SK-N-SH treated with all-trans-retinoic acid at 6 μM for 48 hours (cell line): ENCODE results near the gene APOOL.
"Not testable (repeated sequence)": the region's sequence is repeated elsewhere in the genome, so short reads cannot be mapped to it uniquely, and the experiment has no call there.

Experiments used
- ARNTL ChIP-seq: fragments of 450-650 bp; formaldehyde crosslinking; IDR thresholded peaks from 2 replicates; pipeline ENCODE4 v1.5.0; 2020; ENCODE audit warnings: low read depth, mild to moderate bottlenecking, moderate library complexity, borderline replicate concordance
- CSDC2 ChIP-seq: fragments of 250-450 bp; sonication (Bioruptor Pico); IDR thresholded peaks from 2 replicates; pipeline ENCODE4 v1.5.0; 2020; ENCODE audit warnings: mild to moderate bottlenecking, moderate library complexity
- ESRRG ChIP-seq: fragments of 250-450 bp; sonication (Bioruptor Pico); IDR thresholded peaks from 2 replicates; pipeline ENCODE4 v1.6.1; 2021; ENCODE audit warnings: mild to moderate bottlenecking
- ISL1 ChIP-seq: fragments of 250-450 bp; sonication (Bioruptor Pico); IDR thresholded peaks from 2 replicates; pipeline ENCODE4 v2.1.2; 2022; ENCODE audit warnings: mild to moderate bottlenecking, moderate library complexity
- PATZ1 ChIP-seq: fragments of 250-450 bp; sonication (Bioruptor Pico); IDR thresholded peaks from 2 replicates; pipeline ENCODE4 v1.8.0; 2020; ENCODE audit warnings: mild to moderate bottlenecking, moderate library complexity, borderline replicate concordance
- RARB ChIP-seq: fragments of 250-450 bp; sonication (Bioruptor Pico); IDR thresholded peaks from 2 replicates; pipeline ENCODE4 v1.8.0; 2021; ENCODE audit warnings: mild to moderate bottlenecking, moderate library complexity
- ZFP3 ChIP-seq: fragments of 250-450 bp; sonication (Bioruptor Pico); IDR thresholded peaks from 2 replicates; pipeline ENCODE4 v1.5.0; 2020; ENCODE audit warnings: mild to moderate bottlenecking, moderate library complexity
- ZFP30 ChIP-seq: fragments of 450-650 bp; formaldehyde crosslinking; IDR thresholded peaks from 2 replicates; pipeline ENCODE4 v1.5.0; 2022; ENCODE audit warnings: mild to moderate bottlenecking, moderate library complexity
- ZNF565 ChIP-seq: fragments of 450-650 bp; formaldehyde crosslinking; conservative IDR thresholded peaks from 2 replicates; pipeline ENCODE4 v1.5.0; 2020; ENCODE audit warnings: low read depth, mild to moderate bottlenecking, moderate library complexity
- ZNF70 ChIP-seq: fragments of 450-650 bp; formaldehyde crosslinking; IDR thresholded peaks from 2 replicates; pipeline ENCODE4 v1.5.0; 2020; ENCODE audit warnings: mild to moderate bottlenecking, moderate library complexity
- ZNF8 ChIP-seq: fragments of 450-650 bp; formaldehyde crosslinking; IDR thresholded peaks from 2 replicates; pipeline ENCODE4 v1.5.0; 2020; ENCODE audit warnings: mild to moderate bottlenecking, moderate library complexity
- TF ChIP-seq, protein P1 (sequence below): fragments of 250-450 bp; sonication (Bioruptor Pico); IDR thresholded peaks from 2 replicates; pipeline ENCODE4 v1.5.0; 2020; ENCODE audit warnings: mild to moderate bottlenecking, moderate library complexity
- TF ChIP-seq, protein P2 (sequence below): fragments of 250-450 bp; sonication (Bioruptor Pico); IDR thresholded peaks from 2 replicates; pipeline ENCODE4 v1.5.1; 2020; ENCODE audit warnings: low read depth, mild to moderate bottlenecking, moderate library complexity

GRCh38 chrX:84991739-84992138, 11.9 kb upstream of the APOOL start:
- not testable (repeated sequence) for TF ChIP-seq RARB (CRISPR knock-in tag); ZNF8 (CRISPR knock-in tag); PATZ1 (CRISPR knock-in tag); CSDC2 (CRISPR knock-in tag); ZFP3 (CRISPR knock-in tag); ZNF70; ARNTL (CRISPR knock-in tag); ZNF565; ZFP30 (CRISPR knock-in tag); ESRRG (CRISPR knock-in tag); ISL1 (CRISPR knock-in tag)
- TF ChIP-seq, protein P1, sequence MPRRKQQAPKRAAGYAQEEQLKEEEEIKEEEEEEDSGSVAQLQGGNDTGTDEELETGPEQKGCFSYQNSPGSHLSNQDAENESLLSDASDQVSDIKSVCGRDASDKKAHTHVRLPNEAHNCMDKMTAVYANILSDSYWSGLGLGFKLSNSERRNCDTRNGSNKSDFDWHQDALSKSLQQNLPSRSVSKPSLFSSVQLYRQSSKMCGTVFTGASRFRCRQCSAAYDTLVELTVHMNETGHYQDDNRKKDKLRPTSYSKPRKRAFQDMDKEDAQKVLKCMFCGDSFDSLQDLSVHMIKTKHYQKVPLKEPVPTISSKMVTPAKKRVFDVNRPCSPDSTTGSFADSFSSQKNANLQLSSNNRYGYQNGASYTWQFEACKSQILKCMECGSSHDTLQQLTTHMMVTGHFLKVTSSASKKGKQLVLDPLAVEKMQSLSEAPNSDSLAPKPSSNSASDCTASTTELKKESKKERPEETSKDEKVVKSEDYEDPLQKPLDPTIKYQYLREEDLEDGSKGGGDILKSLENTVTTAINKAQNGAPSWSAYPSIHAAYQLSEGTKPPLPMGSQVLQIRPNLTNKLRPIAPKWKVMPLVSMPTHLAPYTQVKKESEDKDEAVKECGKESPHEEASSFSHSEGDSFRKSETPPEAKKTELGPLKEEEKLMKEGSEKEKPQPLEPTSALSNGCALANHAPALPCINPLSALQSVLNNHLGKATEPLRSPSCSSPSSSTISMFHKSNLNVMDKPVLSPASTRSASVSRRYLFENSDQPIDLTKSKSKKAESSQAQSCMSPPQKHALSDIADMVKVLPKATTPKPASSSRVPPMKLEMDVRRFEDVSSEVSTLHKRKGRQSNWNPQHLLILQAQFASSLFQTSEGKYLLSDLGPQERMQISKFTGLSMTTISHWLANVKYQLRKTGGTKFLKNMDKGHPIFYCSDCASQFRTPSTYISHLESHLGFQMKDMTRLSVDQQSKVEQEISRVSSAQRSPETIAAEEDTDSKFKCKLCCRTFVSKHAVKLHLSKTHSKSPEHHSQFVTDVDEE: not testable (repeated sequence)
- TF ChIP-seq, protein P2, sequence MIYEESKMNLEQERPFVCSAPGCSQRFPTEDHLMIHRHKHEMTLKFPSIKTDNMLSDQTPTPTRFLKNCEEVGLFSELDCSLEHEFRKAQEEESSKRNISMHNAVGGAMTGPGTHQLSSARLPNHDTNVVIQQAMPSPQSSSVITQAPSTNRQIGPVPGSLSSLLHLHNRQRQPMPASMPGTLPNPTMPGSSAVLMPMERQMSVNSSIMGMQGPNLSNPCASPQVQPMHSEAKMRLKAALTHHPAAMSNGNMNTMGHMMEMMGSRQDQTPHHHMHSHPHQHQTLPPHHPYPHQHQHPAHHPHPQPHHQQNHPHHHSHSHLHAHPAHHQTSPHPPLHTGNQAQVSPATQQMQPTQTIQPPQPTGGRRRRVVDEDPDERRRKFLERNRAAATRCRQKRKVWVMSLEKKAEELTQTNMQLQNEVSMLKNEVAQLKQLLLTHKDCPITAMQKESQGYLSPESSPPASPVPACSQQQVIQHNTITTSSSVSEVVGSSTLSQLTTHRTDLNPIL (CRISPR knock-in tag): not testable (repeated sequence)
